SK-N-SH treated with all-trans-retinoic acid at 6 μM for 48 hours (cell line): Measurements from ENCODE around the gene OR10A5.

ENCODE experiments used
- RARB ChIP-seq: fragments of 250-450 bp; sonication (Bioruptor Pico); IDR thresholded peaks from 2 replicates; pipeline ENCODE4 v1.8.0; 2021; ENCODE audit warnings: mild to moderate bottlenecking, moderate library complexity
- ZFP30 ChIP-seq: fragments of 450-650 bp; formaldehyde crosslinking; IDR thresholded peaks from 2 replicates; pipeline ENCODE4 v1.5.0; 2022; ENCODE audit warnings: mild to moderate bottlenecking, moderate library complexity
- ZNF565 ChIP-seq: fragments of 450-650 bp; formaldehyde crosslinking; conservative IDR thresholded peaks from 2 replicates; pipeline ENCODE4 v1.5.0; 2020; ENCODE audit warnings: low read depth, mild to moderate bottlenecking, moderate library complexity
- ZNF8 ChIP-seq: fragments of 450-650 bp; formaldehyde crosslinking; IDR thresholded peaks from 2 replicates; pipeline ENCODE4 v1.5.0; 2020; ENCODE audit warnings: mild to moderate bottlenecking, moderate library complexity

DNA sequence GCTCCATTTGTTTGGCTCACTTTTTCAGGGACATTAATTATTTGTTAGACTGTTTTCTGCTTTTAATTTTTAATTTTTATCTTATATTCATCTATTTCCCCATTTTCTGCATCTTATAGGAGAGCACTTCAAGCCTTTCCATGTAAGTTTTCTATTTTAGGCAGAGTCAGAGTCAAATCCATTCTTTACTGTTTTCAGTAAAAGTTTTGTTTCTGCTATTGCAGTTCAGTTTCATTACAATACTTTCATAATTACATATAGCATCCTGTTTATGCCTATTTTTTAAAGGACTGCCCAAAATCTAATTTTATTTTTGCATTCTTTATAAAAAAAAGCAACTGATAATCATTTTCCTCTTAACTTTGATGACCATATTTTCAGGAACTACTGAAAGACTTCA is 3.8 kb upstream of the OR10A5 start:
- TF ChIP-seq ZNF565 (CRISPR knock-in tag) (no peak), RARB (CRISPR knock-in tag) (no peak), ZNF8 (CRISPR knock-in tag) (no peak), ZFP30 (CRISPR knock-in tag) (no peak)
